SK-N-SH treated with all-trans-retinoic acid at 6 μM for 48 hours (cell line): Measurements from ENCODE around the gene LIN52.

Source experiments
- ATAC-seq: fragments of 200-7000 bp; cut with Tn5 transposase; 3 replicates; pipeline ENCODE4 v1.9.1; 2020; ENCODE audit warnings: mild to moderate bottlenecking, moderate library complexity
- BACH2 ChIP-seq: fragments of 250-450 bp; sonication (Bioruptor Pico); IDR thresholded peaks from 2 replicates; pipeline ENCODE4 v1.9.0; 2021; ENCODE audit warnings: mild to moderate bottlenecking, borderline replicate concordance
- GLIS3 ChIP-seq: fragments of 250-450 bp; sonication (Bioruptor Pico); IDR thresholded peaks from 2 replicates; pipeline ENCODE4 v1.5.0; 2020; ENCODE audit warnings: mild to moderate bottlenecking, moderate library complexity
- ISL1 ChIP-seq: fragments of 250-450 bp; sonication (Bioruptor Pico); IDR thresholded peaks from 2 replicates; pipeline ENCODE4 v2.1.2; 2022; ENCODE audit warnings: mild to moderate bottlenecking, moderate library complexity
- PPARA ChIP-seq: fragments of 250-450 bp; sonication (Bioruptor Pico); IDR thresholded peaks from 2 replicates; pipeline ENCODE4 v1.5.0; 2020; ENCODE audit warnings: mild to moderate bottlenecking, borderline replicate concordance
- RARB ChIP-seq: fragments of 250-450 bp; sonication (Bioruptor Pico); IDR thresholded peaks from 2 replicates; pipeline ENCODE4 v1.8.0; 2021; ENCODE audit warnings: mild to moderate bottlenecking, moderate library complexity
- TCF4 ChIP-seq: fragments of 250-450 bp; sonication (Bioruptor Pico); IDR thresholded peaks from 2 replicates; pipeline ENCODE4 v1.8.0; 2021; ENCODE audit warnings: mild to moderate bottlenecking, moderate library complexity, borderline replicate concordance
- TOX ChIP-seq: fragments of 250-450 bp; sonication (Bioruptor Pico); IDR thresholded peaks from 2 replicates; pipeline ENCODE4 v1.8.0; 2021; ENCODE audit warnings: mild to moderate bottlenecking, moderate library complexity, borderline replicate concordance
- ZC3H10 ChIP-seq: fragments of 250-450 bp; sonication (Bioruptor Pico); IDR thresholded peaks from 2 replicates; pipeline ENCODE4 v1.5.1; 2021; ENCODE audit warnings: mild to moderate bottlenecking, moderate library complexity
- ZFP3 ChIP-seq: fragments of 250-450 bp; sonication (Bioruptor Pico); IDR thresholded peaks from 2 replicates; pipeline ENCODE4 v1.5.0; 2020; ENCODE audit warnings: mild to moderate bottlenecking, moderate library complexity
- ZFP30 ChIP-seq: fragments of 450-650 bp; formaldehyde crosslinking; IDR thresholded peaks from 2 replicates; pipeline ENCODE4 v1.5.0; 2022; ENCODE audit warnings: mild to moderate bottlenecking, moderate library complexity
- ZNF565 ChIP-seq: fragments of 450-650 bp; formaldehyde crosslinking; conservative IDR thresholded peaks from 2 replicates; pipeline ENCODE4 v1.5.0; 2020; ENCODE audit warnings: low read depth, mild to moderate bottlenecking, moderate library complexity
- ZNF70 ChIP-seq: fragments of 450-650 bp; formaldehyde crosslinking; IDR thresholded peaks from 2 replicates; pipeline ENCODE4 v1.5.0; 2020; ENCODE audit warnings: mild to moderate bottlenecking, moderate library complexity
- ZNF8 ChIP-seq: fragments of 450-650 bp; formaldehyde crosslinking; IDR thresholded peaks from 2 replicates; pipeline ENCODE4 v1.5.0; 2020; ENCODE audit warnings: mild to moderate bottlenecking, moderate library complexity
- TF ChIP-seq, protein P1 (sequence below): fragments of 250-450 bp; sonication (Bioruptor Pico); IDR thresholded peaks from 2 replicates; pipeline ENCODE4 v1.8.0; 2020; ENCODE audit warnings: mild to moderate bottlenecking, moderate library complexity, borderline replicate concordance
- TF ChIP-seq, protein P2 (sequence below): fragments of 250-450 bp; sonication (Bioruptor Pico); IDR thresholded peaks from 2 replicates; pipeline ENCODE4 v1.8.0; 2021; ENCODE audit warnings: low read depth, mild to moderate bottlenecking, moderate library complexity, borderline replicate concordance
- TF ChIP-seq, protein P3 (sequence below): fragments of 250-450 bp; sonication (Bioruptor Pico); IDR thresholded peaks from 2 replicates; pipeline ENCODE4 v1.5.0; 2020; ENCODE audit warnings: mild to moderate bottlenecking, moderate library complexity
- TF ChIP-seq, protein P4 (sequence below): fragments of 250-450 bp; sonication (Bioruptor Pico); IDR thresholded peaks from 2 replicates; pipeline ENCODE4 v1.5.1; 2021; ENCODE audit warnings: mild to moderate bottlenecking, moderate library complexity

The LIN52 gene

DNA sequence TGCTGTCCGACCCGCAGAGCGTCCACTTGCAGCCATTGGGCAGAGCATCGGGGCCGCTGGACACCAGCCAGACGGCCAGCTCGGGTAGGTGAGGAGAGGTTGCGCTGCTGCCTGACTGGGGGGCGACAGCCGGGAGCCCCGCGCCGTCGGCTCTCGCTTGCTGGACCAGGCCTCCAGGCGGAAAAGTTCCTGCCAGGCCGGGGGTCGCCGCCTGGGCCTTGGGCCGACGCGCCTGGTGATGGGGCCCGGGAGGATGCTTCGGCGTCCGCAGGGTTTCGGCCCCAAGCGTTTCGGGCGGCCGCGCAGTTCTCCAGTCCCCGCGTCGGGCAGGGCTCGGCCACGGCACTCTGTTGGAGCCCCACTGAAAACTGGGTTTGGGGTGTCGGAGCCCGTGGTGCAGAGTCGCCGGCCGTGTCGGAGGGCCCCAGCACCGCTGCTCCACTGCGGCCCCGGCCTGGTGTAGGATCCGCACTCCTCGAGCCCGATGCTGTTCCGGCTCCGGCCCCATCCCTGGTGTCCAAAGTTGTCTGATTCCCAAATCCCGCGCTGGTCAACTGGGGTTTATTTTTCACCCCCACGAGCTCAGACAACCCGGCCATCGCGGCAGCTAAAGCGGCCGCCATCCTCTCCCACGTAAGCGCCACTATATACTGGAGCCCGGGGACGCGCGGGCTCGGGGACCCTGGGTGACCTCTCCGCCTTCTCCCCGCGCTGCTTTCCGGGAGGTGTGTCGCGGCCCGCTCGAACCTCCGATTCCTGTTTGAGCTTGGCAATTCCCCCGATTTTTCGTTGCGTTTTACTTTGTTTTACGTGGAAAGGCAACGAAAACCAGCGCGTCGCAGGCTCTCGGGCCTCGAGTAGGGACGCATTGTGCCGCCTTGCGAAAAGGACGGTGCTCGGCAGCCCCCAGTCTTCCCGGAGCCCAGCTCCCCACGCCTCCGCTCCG, 155.4 kb downstream of the LIN52 start:
- TF ChIP-seq ZFP30 (CRISPR knock-in tag) (no peak), ZFP3 (no peak), ZNF8 (no peak), ZC3H10 (no peak)
- TF ChIP-seq, protein P1, sequence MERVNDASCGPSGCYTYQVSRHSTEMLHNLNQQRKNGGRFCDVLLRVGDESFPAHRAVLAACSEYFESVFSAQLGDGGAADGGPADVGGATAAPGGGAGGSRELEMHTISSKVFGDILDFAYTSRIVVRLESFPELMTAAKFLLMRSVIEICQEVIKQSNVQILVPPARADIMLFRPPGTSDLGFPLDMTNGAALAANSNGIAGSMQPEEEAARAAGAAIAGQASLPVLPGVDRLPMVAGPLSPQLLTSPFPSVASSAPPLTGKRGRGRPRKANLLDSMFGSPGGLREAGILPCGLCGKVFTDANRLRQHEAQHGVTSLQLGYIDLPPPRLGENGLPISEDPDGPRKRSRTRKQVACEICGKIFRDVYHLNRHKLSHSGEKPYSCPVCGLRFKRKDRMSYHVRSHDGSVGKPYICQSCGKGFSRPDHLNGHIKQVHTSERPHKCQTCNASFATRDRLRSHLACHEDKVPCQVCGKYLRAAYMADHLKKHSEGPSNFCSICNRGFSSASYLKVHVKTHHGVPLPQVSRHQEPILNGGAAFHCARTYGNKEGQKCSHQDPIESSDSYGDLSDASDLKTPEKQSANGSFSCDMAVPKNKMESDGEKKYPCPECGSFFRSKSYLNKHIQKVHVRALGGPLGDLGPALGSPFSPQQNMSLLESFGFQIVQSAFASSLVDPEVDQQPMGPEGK (CRISPR knock-in tag), result no peak
- TF ChIP-seq, protein P2, sequence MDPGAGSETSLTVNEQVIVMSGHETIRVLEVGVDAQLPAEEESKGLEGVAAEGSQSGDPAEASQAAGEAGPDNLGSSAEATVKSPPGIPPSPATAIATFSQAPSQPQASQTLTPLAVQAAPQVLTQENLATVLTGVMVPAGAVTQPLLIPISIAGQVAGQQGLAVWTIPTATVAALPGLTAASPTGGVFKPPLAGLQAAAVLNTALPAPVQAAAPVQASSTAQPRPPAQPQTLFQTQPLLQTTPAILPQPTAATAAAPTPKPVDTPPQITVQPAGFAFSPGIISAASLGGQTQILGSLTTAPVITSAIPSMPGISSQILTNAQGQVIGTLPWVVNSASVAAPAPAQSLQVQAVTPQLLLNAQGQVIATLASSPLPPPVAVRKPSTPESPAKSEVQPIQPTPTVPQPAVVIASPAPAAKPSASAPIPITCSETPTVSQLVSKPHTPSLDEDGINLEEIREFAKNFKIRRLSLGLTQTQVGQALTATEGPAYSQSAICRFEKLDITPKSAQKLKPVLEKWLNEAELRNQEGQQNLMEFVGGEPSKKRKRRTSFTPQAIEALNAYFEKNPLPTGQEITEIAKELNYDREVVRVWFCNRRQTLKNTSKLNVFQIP (CRISPR knock-in tag), result no peak
- TF ChIP-seq, all 23 proteins: peak for 0

DNA sequence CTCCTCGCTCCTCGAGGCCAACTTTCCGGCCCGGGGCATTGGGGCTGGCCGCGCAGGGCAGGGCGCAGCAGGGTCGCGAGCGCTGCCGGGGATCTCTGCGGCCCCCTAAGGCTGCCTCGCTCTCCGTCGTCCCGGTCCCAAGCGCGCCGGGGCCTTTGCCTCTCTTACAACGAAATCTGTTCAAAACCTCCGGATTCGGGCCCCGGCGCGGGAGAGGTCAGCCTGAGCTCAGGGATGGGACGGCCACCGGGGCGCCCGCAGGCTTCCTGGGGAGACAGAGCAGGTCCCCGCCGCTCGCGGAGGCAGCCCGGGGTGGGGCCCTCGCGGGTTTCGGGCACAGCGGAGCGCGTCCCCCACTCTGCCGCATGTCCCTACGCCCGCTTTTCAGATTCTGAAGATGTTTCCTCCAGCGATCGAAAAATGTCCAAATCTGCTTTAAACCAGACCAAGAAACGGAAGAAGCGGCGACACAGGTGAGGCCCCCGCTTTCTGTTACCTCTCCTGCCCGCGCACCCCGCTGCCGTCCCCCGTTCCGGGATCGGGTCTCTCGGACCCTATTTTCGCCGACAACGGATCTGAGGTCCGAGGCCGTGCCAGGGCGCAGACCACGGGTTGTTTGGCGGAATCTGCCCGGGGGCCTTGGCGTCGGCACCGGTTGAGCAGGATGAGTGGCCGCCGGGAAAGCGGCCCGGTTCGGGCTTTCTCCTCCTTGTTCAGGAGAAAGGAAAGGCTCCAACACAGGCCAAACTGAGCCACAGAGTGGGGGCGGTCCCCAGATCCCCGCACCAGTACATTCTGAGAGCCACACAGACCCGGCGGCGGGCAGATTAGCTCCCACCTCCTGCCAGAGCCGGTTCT, 156.3 kb downstream of the LIN52 start:
- ATAC-seq, result peak; percentile 23
- TF ChIP-seq TOX (CRISPR knock-in tag), result no peak
- TF ChIP-seq ZNF565, result no peak
- TF ChIP-seq TCF4 (CRISPR knock-in tag), result no peak
- TF ChIP-seq RARB, result no peak

More for the DNA sequence above, 155.4 kb downstream of the LIN52 start:
- peak; percentile 31 for ATAC-seq

DNA sequence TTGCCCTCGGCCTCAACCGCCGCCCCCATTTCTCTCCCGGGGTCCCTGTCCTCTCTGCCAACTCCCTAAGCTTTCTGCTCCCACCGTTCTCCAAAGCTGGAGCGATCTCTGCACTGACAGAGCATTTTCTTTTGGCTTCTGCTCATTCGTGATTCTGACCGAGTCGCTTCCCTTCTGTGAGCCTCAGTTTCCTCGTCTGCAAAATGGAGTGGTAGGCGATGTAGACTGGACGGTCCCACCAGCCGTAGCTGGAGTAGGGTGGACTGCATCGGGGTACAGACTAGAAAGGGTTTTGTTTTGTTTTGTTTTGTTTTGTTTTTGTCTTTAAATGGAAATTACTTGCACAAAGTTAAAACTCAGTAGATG, 156.9 kb downstream of the LIN52 start:
- TF ChIP-seq RARB, result no peak
- no peak for TF ChIP-seq TOX (CRISPR knock-in tag)
- no peak for TF ChIP-seq TCF4 (CRISPR knock-in tag)
- TF ChIP-seq PPARA (CRISPR knock-in tag), result no peak
- TF ChIP-seq, protein P3, sequence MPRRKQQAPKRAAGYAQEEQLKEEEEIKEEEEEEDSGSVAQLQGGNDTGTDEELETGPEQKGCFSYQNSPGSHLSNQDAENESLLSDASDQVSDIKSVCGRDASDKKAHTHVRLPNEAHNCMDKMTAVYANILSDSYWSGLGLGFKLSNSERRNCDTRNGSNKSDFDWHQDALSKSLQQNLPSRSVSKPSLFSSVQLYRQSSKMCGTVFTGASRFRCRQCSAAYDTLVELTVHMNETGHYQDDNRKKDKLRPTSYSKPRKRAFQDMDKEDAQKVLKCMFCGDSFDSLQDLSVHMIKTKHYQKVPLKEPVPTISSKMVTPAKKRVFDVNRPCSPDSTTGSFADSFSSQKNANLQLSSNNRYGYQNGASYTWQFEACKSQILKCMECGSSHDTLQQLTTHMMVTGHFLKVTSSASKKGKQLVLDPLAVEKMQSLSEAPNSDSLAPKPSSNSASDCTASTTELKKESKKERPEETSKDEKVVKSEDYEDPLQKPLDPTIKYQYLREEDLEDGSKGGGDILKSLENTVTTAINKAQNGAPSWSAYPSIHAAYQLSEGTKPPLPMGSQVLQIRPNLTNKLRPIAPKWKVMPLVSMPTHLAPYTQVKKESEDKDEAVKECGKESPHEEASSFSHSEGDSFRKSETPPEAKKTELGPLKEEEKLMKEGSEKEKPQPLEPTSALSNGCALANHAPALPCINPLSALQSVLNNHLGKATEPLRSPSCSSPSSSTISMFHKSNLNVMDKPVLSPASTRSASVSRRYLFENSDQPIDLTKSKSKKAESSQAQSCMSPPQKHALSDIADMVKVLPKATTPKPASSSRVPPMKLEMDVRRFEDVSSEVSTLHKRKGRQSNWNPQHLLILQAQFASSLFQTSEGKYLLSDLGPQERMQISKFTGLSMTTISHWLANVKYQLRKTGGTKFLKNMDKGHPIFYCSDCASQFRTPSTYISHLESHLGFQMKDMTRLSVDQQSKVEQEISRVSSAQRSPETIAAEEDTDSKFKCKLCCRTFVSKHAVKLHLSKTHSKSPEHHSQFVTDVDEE (CRISPR knock-in tag), result no peak
- TF ChIP-seq BACH2 (CRISPR knock-in tag), result no peak
- TF ChIP-seq ZC3H10, result no peak
- no peak for TF ChIP-seq ZNF70 (CRISPR knock-in tag)
- TF ChIP-seq ZNF8, result no peak
- no peak for TF ChIP-seq GLIS3 (CRISPR knock-in tag)
- TF ChIP-seq ISL1, result no peak
- TF ChIP-seq ZFP30 (CRISPR knock-in tag), result no peak
- TF ChIP-seq, protein P2 (CRISPR knock-in tag), result no peak
- ATAC-seq, result no peak

DNA sequence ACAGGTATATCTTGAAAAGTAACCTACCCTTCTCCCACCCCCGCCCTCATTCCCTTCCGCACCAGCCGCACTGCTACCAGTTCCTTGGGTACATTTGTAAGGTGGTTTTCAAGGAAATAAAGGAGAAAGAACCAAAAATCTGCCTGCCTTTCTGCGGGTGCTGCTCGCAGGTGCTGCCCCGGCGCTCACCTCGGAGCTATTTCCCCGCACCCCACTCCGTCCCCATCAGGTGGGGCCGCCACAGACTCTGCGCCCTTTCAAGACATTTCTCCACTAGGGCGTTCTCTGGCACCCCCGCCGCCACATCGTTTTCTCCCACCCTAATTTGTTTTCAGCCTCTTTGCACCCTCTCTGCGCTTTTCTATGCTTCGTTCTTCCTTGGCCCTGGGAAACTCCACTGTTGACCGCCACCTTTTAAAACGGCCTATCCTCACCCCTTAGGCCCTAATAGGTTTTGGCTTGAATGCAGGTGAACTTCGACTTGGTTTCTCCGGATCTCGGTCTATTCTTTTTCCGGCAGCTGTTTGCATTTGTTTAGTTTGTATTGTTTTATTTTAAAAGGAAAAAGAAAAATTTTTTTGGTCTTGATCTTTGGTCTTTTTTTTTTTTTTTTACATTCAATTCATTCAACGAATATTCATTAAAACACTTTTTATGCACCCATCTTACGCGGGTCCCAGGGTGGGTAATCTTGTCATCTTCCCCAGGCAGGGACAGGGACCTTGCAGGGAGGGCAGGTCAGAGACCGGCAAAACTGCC, 157.4 kb downstream of the LIN52 start:
- ATAC-seq, result no peak
- TF ChIP-seq, protein P4, sequence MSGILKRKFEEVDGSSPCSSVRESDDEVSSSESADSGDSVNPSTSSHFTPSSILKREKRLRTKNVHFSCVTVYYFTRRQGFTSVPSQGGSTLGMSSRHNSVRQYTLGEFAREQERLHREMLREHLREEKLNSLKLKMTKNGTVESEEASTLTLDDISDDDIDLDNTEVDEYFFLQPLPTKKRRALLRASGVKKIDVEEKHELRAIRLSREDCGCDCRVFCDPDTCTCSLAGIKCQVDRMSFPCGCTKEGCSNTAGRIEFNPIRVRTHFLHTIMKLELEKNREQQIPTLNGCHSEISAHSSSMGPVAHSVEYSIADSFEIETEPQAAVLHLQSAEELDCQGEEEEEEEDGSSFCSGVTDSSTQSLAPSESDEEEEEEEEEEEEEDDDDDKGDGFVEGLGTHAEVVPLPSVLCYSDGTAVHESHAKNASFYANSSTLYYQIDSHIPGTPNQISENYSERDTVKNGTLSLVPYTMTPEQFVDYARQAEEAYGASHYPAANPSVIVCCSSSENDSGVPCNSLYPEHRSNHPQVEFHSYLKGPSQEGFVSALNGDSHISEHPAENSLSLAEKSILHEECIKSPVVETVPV (CRISPR knock-in tag), result no peak
- TF ChIP-seq ZNF565 (no peak), PPARA (CRISPR knock-in tag) (no peak), ZNF70 (CRISPR knock-in tag) (no peak), ISL1 (no peak), BACH2 (CRISPR knock-in tag) (no peak), TOX (CRISPR knock-in tag) (no peak)
- TF ChIP-seq, protein P2 (CRISPR knock-in tag), result no peak
- TF ChIP-seq, protein P1 (CRISPR knock-in tag), result no peak
